Measurements from ENCODE around the gene TOPORS. TPM values are rescaled to one million over a fixed set of nuclear protein-coding genes. Genes with fewer than 3 reads are reported as not detected.

The TOPORS gene
- total RNA-seq, 2 experiments from 2014 or later: 16.2 to 17.4 TPM

DNA sequence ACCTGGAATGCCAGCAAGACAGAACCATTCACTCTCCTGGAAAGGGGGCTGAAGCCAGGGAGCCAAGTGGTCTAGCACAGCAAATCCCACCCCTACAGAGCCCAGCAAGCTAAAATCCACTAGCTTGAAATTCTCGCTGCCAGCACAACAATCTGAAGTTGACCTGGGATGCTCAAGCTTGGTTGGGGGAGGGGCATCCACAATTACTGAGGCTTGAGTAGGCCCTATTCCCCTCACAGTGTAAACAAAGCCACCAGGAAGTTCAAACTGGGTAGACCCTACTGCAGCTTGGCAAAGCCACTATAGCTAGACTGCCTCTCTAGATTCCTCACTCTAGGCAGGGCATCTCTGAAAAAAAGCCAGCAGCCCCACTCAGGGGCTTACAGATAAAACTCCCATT lies 43.7 kb downstream of the TOPORS start:
- CTCF ChIA-PET (ENCODE audit: unreplicated experiment): no interaction called here

DNA sequence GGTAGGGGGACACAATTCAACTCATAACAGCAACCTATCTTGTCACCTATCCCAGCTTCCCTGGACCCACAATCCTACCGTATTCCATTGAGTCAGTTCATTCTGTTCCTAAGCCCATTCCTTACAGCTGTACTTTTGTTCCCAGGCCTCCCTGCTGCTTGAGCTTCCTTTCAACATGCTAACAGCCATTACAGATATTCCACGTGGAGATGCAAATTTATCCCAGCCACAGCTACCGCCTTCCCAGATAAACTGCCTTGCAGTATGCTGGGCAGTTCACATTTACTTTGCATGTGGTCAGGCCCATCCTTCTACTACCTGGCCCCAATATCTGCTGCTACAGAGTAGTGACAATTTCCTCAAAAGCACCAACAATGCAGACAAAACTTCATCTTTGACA lies 49.4 kb downstream of the TOPORS start:
- Histone ChIP-seq H3K79me2 (ENCODE audit: insufficient read depth, low read depth, low read length) (no peaks in the 10 kb centered on the region), H2AFZ (ENCODE audit: low read length) (no peak overlapping the region), H3K4me3 (ENCODE audit: low read depth, low read length, poor library complexity, severe bottlenecking) (no peak overlapping the region), H4K20me1 (ENCODE audit: insufficient read depth, low read length) (no peaks in the 10 kb centered on the region), H3K36me3 (ENCODE audit: insufficient read depth, low read length) (no peaks in the 10 kb centered on the region), H3K9me2 (ENCODE audit: insufficient read depth, low read length) (no peaks in the 10 kb centered on the region), H3K9me3 (ENCODE audit: low read length) (no peaks in the 10 kb centered on the region), H3K4me1 (ENCODE audit: insufficient read depth, low read length, poor library complexity, severe bottlenecking) (no peaks in the 10 kb centered on the region), H3K4me2 (ENCODE audit: low read length) (no peak overlapping the region), H3K27ac (ENCODE audit: low read depth, low read length, poor library complexity, severe bottlenecking) (no peak overlapping the region)
- no peak for TF ChIP-seq EZH2phosphoT487 (IDR thresholded peaks at IDR 0.05; ENCODE audit: borderline replicate concordance, low read depth, low read length)
- TF ChIP-seq, protein P1, sequence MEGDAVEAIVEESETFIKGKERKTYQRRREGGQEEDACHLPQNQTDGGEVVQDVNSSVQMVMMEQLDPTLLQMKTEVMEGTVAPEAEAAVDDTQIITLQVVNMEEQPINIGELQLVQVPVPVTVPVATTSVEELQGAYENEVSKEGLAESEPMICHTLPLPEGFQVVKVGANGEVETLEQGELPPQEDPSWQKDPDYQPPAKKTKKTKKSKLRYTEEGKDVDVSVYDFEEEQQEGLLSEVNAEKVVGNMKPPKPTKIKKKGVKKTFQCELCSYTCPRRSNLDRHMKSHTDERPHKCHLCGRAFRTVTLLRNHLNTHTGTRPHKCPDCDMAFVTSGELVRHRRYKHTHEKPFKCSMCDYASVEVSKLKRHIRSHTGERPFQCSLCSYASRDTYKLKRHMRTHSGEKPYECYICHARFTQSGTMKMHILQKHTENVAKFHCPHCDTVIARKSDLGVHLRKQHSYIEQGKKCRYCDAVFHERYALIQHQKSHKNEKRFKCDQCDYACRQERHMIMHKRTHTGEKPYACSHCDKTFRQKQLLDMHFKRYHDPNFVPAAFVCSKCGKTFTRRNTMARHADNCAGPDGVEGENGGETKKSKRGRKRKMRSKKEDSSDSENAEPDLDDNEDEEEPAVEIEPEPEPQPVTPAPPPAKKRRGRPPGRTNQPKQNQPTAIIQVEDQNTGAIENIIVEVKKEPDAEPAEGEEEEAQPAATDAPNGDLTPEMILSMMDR (conservative IDR thresholded peaks at IDR 0.05; ENCODE audit: low read length): no peak
- ChIA-PET POLR2A (no interaction called here), CTCF (ENCODE audit: unreplicated experiment) (no interaction called here)
- intact Hi-C loops (cut with micrococcal nuclease; ENCODE audit: unreplicated experiment): no loop called here
- BruUV-seq (replicated peaks): no TSS peak
- no peak for DNase-seq (ENCODE audit: low spot score)

More for the DNA sequence above, 43.7 kb downstream of the TOPORS start:
- no peak overlapping the region for H2AFZ ChIP-seq (ENCODE audit: low read length)
- no peaks in the 10 kb centered on the region for H3K4me1 ChIP-seq (ENCODE audit: insufficient read depth, low read length, poor library complexity, severe bottlenecking)
- no peak overlapping the region for H3K27ac ChIP-seq (ENCODE audit: low read depth, low read length, poor library complexity, severe bottlenecking)
- no peaks in the 10 kb centered on the region for H3K36me3 ChIP-seq (ENCODE audit: insufficient read depth, low read length)
- H3K4me2 ChIP-seq (ENCODE audit: low read length): no peak overlapping the region
- TF ChIP-seq, protein P1 (conservative IDR thresholded peaks at IDR 0.05; ENCODE audit: low read length): no peak
- no peak for TF ChIP-seq EZH2phosphoT487 (IDR thresholded peaks at IDR 0.05; ENCODE audit: borderline replicate concordance, low read depth, low read length)
- DNase-seq (ENCODE audit: low spot score): no peak
- H3K9me2 ChIP-seq (ENCODE audit: insufficient read depth, low read length): no peaks in the 10 kb centered on the region
- no peaks in the 10 kb centered on the region for H3K79me2 ChIP-seq (ENCODE audit: insufficient read depth, low read depth, low read length)
- H3K4me3 ChIP-seq (ENCODE audit: low read depth, low read length, poor library complexity, severe bottlenecking): no peak overlapping the region
- H4K20me1 ChIP-seq (ENCODE audit: insufficient read depth, low read length): no peaks in the 10 kb centered on the region
- H3K9me3 ChIP-seq (ENCODE audit: low read length): no peaks in the 10 kb centered on the region
- intact Hi-C loops (cut with micrococcal nuclease; ENCODE audit: unreplicated experiment): no loop called here
- BruUV-seq (replicated peaks): no TSS peak
- POLR2A ChIA-PET: interaction anchor here (1.1 kb wide), 1 partner anchor 21 kb away, joined by 3 read pairs; no protein-coding TSS in a partner anchor

DNA sequence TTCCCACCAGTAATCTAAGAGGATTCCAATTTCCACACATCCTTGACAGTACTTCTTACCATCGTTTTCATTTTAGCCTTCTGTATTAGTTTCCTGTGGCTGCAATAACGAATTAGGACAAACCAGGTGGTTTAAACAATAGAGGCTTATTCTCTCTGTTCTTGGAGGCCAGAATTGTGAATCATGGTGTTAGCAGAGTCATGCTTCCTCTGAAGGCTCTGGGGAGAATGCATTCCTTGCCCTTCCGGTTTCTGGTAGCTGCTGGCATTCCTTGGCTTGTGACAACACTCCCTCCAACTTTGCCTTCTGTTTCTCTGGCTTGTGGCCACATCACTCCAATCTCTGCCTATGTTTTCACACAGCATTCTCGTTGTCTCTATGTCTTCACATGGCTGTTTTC lies 49.9 kb downstream of the TOPORS start:
- Histone ChIP-seq H3K4me2 (ENCODE audit: low read length) (no peak overlapping the region), H3K79me2 (ENCODE audit: insufficient read depth, low read depth, low read length) (no peaks in the 10 kb centered on the region), H3K4me1 (ENCODE audit: insufficient read depth, low read length, poor library complexity, severe bottlenecking) (no peaks in the 10 kb centered on the region), H3K27ac (ENCODE audit: low read depth, low read length, poor library complexity, severe bottlenecking) (no peak overlapping the region), H4K20me1 (ENCODE audit: insufficient read depth, low read length) (no peaks in the 10 kb centered on the region), H3K4me3 (ENCODE audit: low read depth, low read length, poor library complexity, severe bottlenecking) (no peak overlapping the region), H3K36me3 (ENCODE audit: insufficient read depth, low read length) (no peaks in the 10 kb centered on the region), H3K9me2 (ENCODE audit: insufficient read depth, low read length) (no peaks in the 10 kb centered on the region), H3K9me3 (ENCODE audit: low read length) (no peaks in the 10 kb centered on the region), H2AFZ (ENCODE audit: low read length) (no peak overlapping the region)
- CTCF ChIA-PET (ENCODE audit: unreplicated experiment): no interaction called here
- POLR2A ChIA-PET: no interaction called here
- no peak for TF ChIP-seq EZH2phosphoT487 (IDR thresholded peaks at IDR 0.05; ENCODE audit: borderline replicate concordance, low read depth, low read length)
- TF ChIP-seq, protein P1 (conservative IDR thresholded peaks at IDR 0.05; ENCODE audit: low read length): no peak
- no peak for DNase-seq (ENCODE audit: low spot score)
- intact Hi-C loops (cut with micrococcal nuclease; ENCODE audit: unreplicated experiment): no loop called here
- BruUV-seq (replicated peaks): no TSS peak

Measured in OCI-LY7 (cell line).